Measurements from ENCODE around the gene CDH15. TPM values are rescaled to one million over a fixed set of nuclear protein-coding genes. Genes with fewer than 3 reads are reported as not detected.
A peak's percentile ranks its signal among the peaks of the same experiment; 100 is the strongest.

The CDH15 gene
- total and polyA plus RNA-seq, 2 of the 13 experiments (the other 11 are each of a cell fraction or from before 2014, with no cell fraction given), result 0.74 to 2.2 TPM

DNA sequence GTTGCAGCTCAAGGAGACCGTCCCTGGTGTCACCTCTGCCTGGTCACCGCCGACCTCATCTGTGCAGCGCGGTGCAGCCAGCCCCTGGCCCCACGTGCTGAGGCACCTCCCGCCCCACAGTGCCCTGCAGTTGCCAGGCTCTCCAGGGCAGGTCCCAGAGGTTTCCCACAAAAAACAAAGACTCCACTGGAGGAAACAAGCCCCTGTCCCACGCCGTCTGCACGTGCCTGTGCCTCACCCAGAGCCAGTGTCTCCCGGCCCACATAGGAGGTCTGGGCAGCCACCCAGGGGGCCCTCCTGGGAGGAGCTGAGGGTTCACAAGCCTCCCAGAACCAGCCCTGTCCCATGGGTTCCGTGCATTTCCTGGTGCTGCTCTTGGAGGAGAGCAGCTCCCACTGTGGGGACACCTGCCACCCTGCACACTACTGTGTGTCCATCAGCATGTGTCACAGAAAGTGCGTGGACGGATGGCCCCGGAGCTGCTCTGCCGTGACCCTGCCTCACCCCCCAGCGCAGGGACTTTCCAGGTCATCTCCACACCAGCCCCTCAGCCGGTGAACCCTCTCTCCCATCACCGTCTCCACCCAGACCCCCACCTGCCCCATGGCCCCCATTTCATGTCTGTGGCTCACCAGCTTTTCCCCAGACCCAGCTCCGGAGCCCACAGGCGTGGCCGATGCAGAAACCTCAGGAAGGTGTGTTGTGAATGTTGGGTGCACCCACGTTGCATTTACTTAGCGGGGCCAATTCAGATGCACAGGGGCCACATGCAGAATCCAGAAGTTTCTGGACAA lies 17.0 kb upstream of the CDH15 start (continued):
- TF ChIP-seq ZNF350 (CRISPR knock-in tag; IDR thresholded peaks at IDR 0.05; ENCODE audit: borderline replicate concordance, low read depth) (no peak; the same call in 1 of the 2 replicates), RBM39 (IDR thresholded peaks at IDR 0.05; ENCODE audit: low read depth, low read length, poor library complexity, severe bottlenecking) (peak; percentile 50), ZNF138 (CRISPR knock-in tag; IDR thresholded peaks at IDR 0.05; ENCODE audit: low read depth) (no peak), KDM3A (CRISPR knock-in tag; IDR thresholded peaks at IDR 0.05; ENCODE audit: low read depth) (no peak), ZNF543 (CRISPR knock-in tag; IDR thresholded peaks at IDR 0.05) (no peak), ZNF530 (CRISPR knock-in tag; IDR thresholded peaks at IDR 0.05; ENCODE audit: low read depth) (no peak), KLF15 (CRISPR knock-in tag; IDR thresholded peaks at IDR 0.05; ENCODE audit: borderline replicate concordance) (0 out of 2 replicates have a peak, but pooled peaks have one; percentile 24), ZNF180 (CRISPR knock-in tag; IDR thresholded peaks at IDR 0.05; ENCODE audit: borderline replicate concordance, low read depth) (no peak), HNRNPLL (IDR thresholded peaks at IDR 0.05; ENCODE audit: low read depth, low read length, poor library complexity, severe bottlenecking) (peak; percentile 11), HNRNPH1 (optimal IDR thresholded peaks at IDR 0.05; ENCODE audit: low read depth, low read length) (no peak), ZBTB7B (CRISPR knock-in tag; IDR thresholded peaks at IDR 0.05) (no peak), ATF1 (CRISPR knock-in tag; IDR thresholded peaks at IDR 0.05) (no peak), ZNF557 (CRISPR knock-in tag; IDR thresholded peaks at IDR 0.05) (no peak), MAZ (IDR thresholded peaks at IDR 0.05; ENCODE audit: borderline replicate concordance, low read depth, low read length) (no peak), MAZ (CRISPR knock-in tag; IDR thresholded peaks at IDR 0.05; ENCODE audit: low read depth) (no peak), ZKSCAN5 (CRISPR knock-in tag; IDR thresholded peaks at IDR 0.05) (0 out of 2 replicates have a peak, but pooled peaks have one; percentile 6), ESRRA (CRISPR knock-in tag; IDR thresholded peaks at IDR 0.05; ENCODE audit: low read depth) (no peak)
- TF ChIP-seq, protein P1, sequence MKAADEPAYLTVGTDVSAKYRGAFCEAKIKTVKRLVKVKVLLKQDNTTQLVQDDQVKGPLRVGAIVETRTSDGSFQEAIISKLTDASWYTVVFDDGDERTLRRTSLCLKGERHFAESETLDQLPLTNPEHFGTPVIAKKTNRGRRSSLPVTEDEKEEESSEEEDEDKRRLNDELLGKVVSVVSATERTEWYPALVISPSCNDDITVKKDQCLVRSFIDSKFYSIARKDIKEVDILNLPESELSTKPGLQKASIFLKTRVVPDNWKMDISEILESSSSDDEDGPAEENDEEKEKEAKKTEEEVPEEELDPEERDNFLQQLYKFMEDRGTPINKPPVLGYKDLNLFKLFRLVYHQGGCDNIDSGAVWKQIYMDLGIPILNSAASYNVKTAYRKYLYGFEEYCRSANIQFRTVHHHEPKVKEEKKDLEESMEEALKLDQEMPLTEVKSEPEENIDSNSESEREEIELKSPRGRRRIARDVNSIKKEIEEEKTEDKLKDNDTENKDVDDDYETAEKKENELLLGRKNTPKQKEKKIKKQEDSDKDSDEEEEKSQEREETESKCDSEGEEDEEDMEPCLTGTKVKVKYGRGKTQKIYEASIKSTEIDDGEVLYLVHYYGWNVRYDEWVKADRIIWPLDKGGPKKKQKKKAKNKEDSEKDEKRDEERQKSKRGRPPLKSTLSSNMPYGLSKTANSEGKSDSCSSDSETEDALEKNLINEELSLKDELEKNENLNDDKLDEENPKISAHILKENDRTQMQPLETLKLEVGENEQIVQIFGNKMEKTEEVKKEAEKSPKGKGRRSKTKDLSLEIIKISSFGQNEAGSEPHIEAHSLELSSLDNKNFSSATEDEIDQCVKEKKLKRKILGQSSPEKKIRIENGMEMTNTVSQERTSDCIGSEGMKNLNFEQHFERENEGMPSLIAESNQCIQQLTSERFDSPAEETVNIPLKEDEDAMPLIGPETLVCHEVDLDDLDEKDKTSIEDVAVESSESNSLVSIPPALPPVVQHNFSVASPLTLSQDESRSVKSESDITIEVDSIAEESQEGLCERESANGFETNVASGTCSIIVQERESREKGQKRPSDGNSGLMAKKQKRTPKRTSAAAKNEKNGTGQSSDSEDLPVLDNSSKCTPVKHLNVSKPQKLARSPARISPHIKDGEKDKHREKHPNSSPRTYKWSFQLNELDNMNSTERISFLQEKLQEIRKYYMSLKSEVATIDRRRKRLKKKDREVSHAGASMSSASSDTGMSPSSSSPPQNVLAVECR (CRISPR knock-in tag; IDR thresholded peaks at IDR 0.05; ENCODE audit: borderline replicate concordance), result no peak
- TF ChIP-seq, protein P2, sequence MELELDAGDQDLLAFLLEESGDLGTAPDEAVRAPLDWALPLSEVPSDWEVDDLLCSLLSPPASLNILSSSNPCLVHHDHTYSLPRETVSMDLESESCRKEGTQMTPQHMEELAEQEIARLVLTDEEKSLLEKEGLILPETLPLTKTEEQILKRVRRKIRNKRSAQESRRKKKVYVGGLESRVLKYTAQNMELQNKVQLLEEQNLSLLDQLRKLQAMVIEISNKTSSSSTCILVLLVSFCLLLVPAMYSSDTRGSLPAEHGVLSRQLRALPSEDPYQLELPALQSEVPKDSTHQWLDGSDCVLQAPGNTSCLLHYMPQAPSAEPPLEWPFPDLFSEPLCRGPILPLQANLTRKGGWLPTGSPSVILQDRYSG (CRISPR knock-in tag; IDR thresholded peaks at IDR 0.05), result no peak
- TF ChIP-seq, protein P3, sequence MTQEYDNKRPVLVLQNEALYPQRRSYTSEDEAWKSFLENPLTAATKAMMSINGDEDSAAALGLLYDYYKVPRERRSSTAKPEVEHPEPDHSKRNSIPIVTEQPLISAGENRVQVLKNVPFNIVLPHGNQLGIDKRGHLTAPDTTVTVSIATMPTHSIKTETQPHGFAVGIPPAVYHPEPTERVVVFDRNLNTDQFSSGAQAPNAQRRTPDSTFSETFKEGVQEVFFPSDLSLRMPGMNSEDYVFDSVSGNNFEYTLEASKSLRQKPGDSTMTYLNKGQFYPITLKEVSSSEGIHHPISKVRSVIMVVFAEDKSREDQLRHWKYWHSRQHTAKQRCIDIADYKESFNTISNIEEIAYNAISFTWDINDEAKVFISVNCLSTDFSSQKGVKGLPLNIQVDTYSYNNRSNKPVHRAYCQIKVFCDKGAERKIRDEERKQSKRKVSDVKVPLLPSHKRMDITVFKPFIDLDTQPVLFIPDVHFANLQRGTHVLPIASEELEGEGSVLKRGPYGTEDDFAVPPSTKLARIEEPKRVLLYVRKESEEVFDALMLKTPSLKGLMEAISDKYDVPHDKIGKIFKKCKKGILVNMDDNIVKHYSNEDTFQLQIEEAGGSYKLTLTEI (CRISPR knock-in tag; conservative IDR thresholded peaks at IDR 0.05), result no peak
